ENCODE measurements around the gene ELL.
A peak's percentile ranks its signal among the peaks of the same experiment; 100 is the strongest.

The ELL gene

GRCh38 chr19:18507727-18508440 is 14.0 kb downstream of the ELL start:
- H2BK12ac ChIP-seq (ENCODE audit: low read length in 2 of 2): peak overlapping the region in 1 of 2 experiments; percentile 65
- H3K4me2 ChIP-seq (ENCODE audit: low read length, poor library complexity, severe bottlenecking): no peak overlapping the region
- no peak overlapping the region for H3K27ac ChIP-seq (ENCODE audit: low read length, poor library complexity, severe bottlenecking)
- peak overlapping the region in 1 of 2 experiments; percentile 3 for H3K4me3 ChIP-seq (ENCODE audit: insufficient read depth in 1 of 2, low read depth in 1 of 2, low read length in 2 of 2)
- no peak overlapping the region for H4K8ac ChIP-seq (ENCODE audit: low read length)
- peaks cover 3 to 15% of the 10 kb centered on the region in 2 experiments for H3K36me3 ChIP-seq (ENCODE audit: control insufficient read depth in 1 of 2, insufficient read depth in 2 of 2, low read depth in 1 of 2, low read length in 2 of 2)
- H3K9ac ChIP-seq (ENCODE audit: low read length): peak overlapping the region; percentile 6
- H3K27me3 ChIP-seq (ENCODE audit: control insufficient read depth in 1 of 2, insufficient read depth in 1 of 2, low read length in 2 of 2): no peaks in the 10 kb centered on the region
- peak overlapping the region in 1 of 2 experiments; percentile 65 for H3K18ac ChIP-seq (ENCODE audit: low read depth in 1 of 2, low read length in 2 of 2)
- peak; percentile 94 for DNase-seq
- H3K23ac ChIP-seq (ENCODE audit: low read length in 2 of 2): no peak overlapping the region
- H3K4ac ChIP-seq (ENCODE audit: low read depth in 1 of 2, low read length in 2 of 2): peak overlapping the region in 1 of 2 experiments; percentile 57
- no peak overlapping the region for H4K91ac ChIP-seq (ENCODE audit: low read length)
- no peak overlapping the region for H2BK5ac ChIP-seq (ENCODE audit: low read depth, low read length, poor library complexity, severe bottlenecking)
- H3K79me1 ChIP-seq (replicated peaks; ENCODE audit: low read length, poor library complexity, severe bottlenecking): peaks cover 13% of the 10 kb centered on the region
- no peak overlapping the region for H2AFZ ChIP-seq (ENCODE audit: low read depth, low read length)
- no peak overlapping the region for H2BK15ac ChIP-seq (ENCODE audit: low read depth, poor library complexity, severe bottlenecking)
- H3K9me3 ChIP-seq (ENCODE audit: control insufficient read depth, low read length): no peaks in the 10 kb centered on the region
- no peak overlapping the region for H2AK5ac ChIP-seq (ENCODE audit: low read length, severe bottlenecking)
- H3K4me1 ChIP-seq (ENCODE audit: control insufficient read depth, insufficient read depth, low read depth, low read length): peaks cover 62% of the 10 kb centered on the region
- 57% methylated on average over 11 of the region's 11 CpGs for WGBS
- no peak overlapping the region for H2BK120ac ChIP-seq (ENCODE audit: low read depth, low read length)
- H3K14ac ChIP-seq (ENCODE audit: low read length in 2 of 2): peak overlapping the region in 1 of 2 experiments; percentile 83

GRCh38 chr19:18507021-18507726 is 14.7 kb downstream of the ELL start:
- no peak overlapping the region for H3K9ac ChIP-seq (ENCODE audit: low read length)
- H3K4ac ChIP-seq (ENCODE audit: low read depth in 1 of 2, low read length in 2 of 2): peak overlapping the region in 1 of 2 experiments; percentile 57
- no peak overlapping the region for H3K4me2 ChIP-seq (ENCODE audit: low read length, poor library complexity, severe bottlenecking)
- no peak overlapping the region for H2AFZ ChIP-seq (ENCODE audit: low read depth, low read length)
- H2BK15ac ChIP-seq (ENCODE audit: low read depth, poor library complexity, severe bottlenecking): no peak overlapping the region
- no peak overlapping the region for H2AK5ac ChIP-seq (ENCODE audit: low read length, severe bottlenecking)
- H2BK12ac ChIP-seq (ENCODE audit: low read length in 2 of 2): peak overlapping the region in 1 of 2 experiments; percentile 65
- H3K27ac ChIP-seq (ENCODE audit: low read length, poor library complexity, severe bottlenecking): no peak overlapping the region
- H2BK5ac ChIP-seq (ENCODE audit: low read depth, low read length, poor library complexity, severe bottlenecking): no peak overlapping the region
- no peak overlapping the region for H4K8ac ChIP-seq (ENCODE audit: low read length)
- H4K91ac ChIP-seq (ENCODE audit: low read length): peak overlapping the region; percentile 72
- DNase-seq: no peak
- peak overlapping the region in 1 of 2 experiments; percentile 3 for H3K4me3 ChIP-seq (ENCODE audit: insufficient read depth in 1 of 2, low read depth in 1 of 2, low read length in 2 of 2)
- no peaks in the 10 kb centered on the region for H3K27me3 ChIP-seq (ENCODE audit: control insufficient read depth in 1 of 2, insufficient read depth in 1 of 2, low read length in 2 of 2)
- no peaks in the 10 kb centered on the region for H3K9me3 ChIP-seq (ENCODE audit: control insufficient read depth, low read length)
- 80% methylated on average over 9 of the region's 9 CpGs for WGBS
- H3K4me1 ChIP-seq (ENCODE audit: control insufficient read depth, insufficient read depth, low read depth, low read length): peaks cover 60% of the 10 kb centered on the region
- peaks cover 3 to 16% of the 10 kb centered on the region in 2 experiments for H3K36me3 ChIP-seq (ENCODE audit: control insufficient read depth in 1 of 2, insufficient read depth in 2 of 2, low read depth in 1 of 2, low read length in 2 of 2)
- no peak overlapping the region for H2BK120ac ChIP-seq (ENCODE audit: low read depth, low read length)
- H3K79me1 ChIP-seq (replicated peaks; ENCODE audit: low read length, poor library complexity, severe bottlenecking): peaks cover 15% of the 10 kb centered on the region
- peak overlapping the region in 1 of 2 experiments; percentile 85 for H3K23ac ChIP-seq (ENCODE audit: low read length in 2 of 2)
- peak overlapping the region in 1 of 2 experiments; percentile 83 for H3K14ac ChIP-seq (ENCODE audit: low read length in 2 of 2)
- peak overlapping the region in 1 of 2 experiments; percentile 65 for H3K18ac ChIP-seq (ENCODE audit: low read depth in 1 of 2, low read length in 2 of 2)

- Histone ChIP-seq H3K4me2 (ENCODE audit: low read length, poor library complexity, severe bottlenecking) (no peak overlapping the region), H2BK5ac (ENCODE audit: low read depth, low read length, poor library complexity, severe bottlenecking) (no peak overlapping the region), H3K23ac (ENCODE audit: low read length in 2 of 2) (no peak overlapping the region), H3K4ac (ENCODE audit: low read depth in 1 of 2, low read length in 2 of 2) (no peak overlapping the region), H3K18ac (ENCODE audit: low read depth in 1 of 2, low read length in 2 of 2) (no peak overlapping the region), H3K4me1 (ENCODE audit: control insufficient read depth, insufficient read depth, low read depth, low read length) (peaks cover 62% of the 10 kb centered on the region), H2BK12ac (ENCODE audit: low read length in 2 of 2) (peak overlapping the region in 1 of 2 experiments; percentile 57), H3K9me3 (ENCODE audit: control insufficient read depth, low read length) (no peaks in the 10 kb centered on the region), H3K27me3 (ENCODE audit: control insufficient read depth in 1 of 2, insufficient read depth in 1 of 2, low read length in 2 of 2) (no peaks in the 10 kb centered on the region), H3K14ac (ENCODE audit: low read length in 2 of 2) (peak overlapping the region in 1 of 2 experiments; percentile 35), H3K36me3 (ENCODE audit: control insufficient read depth in 1 of 2, insufficient read depth in 2 of 2, low read depth in 1 of 2, low read length in 2 of 2) (peaks cover 3 to 24% of the 10 kb centered on the region in 2 experiments), H2BK120ac (ENCODE audit: low read depth, low read length) (no peak overlapping the region), H4K8ac (ENCODE audit: low read length) (no peak overlapping the region), H2AK5ac (ENCODE audit: low read length, severe bottlenecking) (no peak overlapping the region), H3K79me1 (replicated peaks; ENCODE audit: low read length, poor library complexity, severe bottlenecking) (peaks cover 15% of the 10 kb centered on the region), H2AFZ (ENCODE audit: low read depth, low read length) (no peak overlapping the region), H3K9ac (ENCODE audit: low read length) (no peak overlapping the region), H2BK15ac (ENCODE audit: low read depth, poor library complexity, severe bottlenecking) (no peak overlapping the region), H4K91ac (ENCODE audit: low read length) (no peak overlapping the region), H3K27ac (ENCODE audit: low read length, poor library complexity, severe bottlenecking) (no peak overlapping the region), H3K4me3 (ENCODE audit: insufficient read depth in 1 of 2, low read depth in 1 of 2, low read length in 2 of 2) (no peak overlapping the region)
- no peak for DNase-seq
- 94% methylated on average over 18 of the region's 19 CpGs for WGBS
Measured at GRCh38 chr19:18506101-18506930, 15.6 kb downstream of the ELL start.
